K562 (cell line): ENCODE measurements around the gene OR10G8. TPM values are rescaled to one million over a fixed set of nuclear protein-coding genes. Genes with fewer than 3 reads are reported as not detected.
"Not testable (repeated sequence)": the region's sequence is repeated elsewhere in the genome, so short reads cannot be mapped to it uniquely, and the experiment has no call there.

Experiments
- ATAC-seq: fragments of 200-7000 bp; cut with Tn5 transposase; 3 replicates; pipeline ENCODE4 v1.9.1; 2020; ENCODE audit warnings: moderate library complexity
- BruUV-seq: library from RNA; stranded (reverse); fragments of 400-500 nt; replicated peaks from 2 replicates; lab custom pipeline; 2021; lab: Mats Ljungman, UMichigan
- CTCF ChIA-PET: fragments of 300-600 bp; formaldehyde crosslinking; extraction: SDS; loops from one replicate; lab custom pipeline; 2021; ENCODE audit warnings: low intra/inter-chr PET ratio; lab: Yijun Ruan, JAX
- POLR2A ChIA-PET: fragments of 300-600, 350-650 bp; sonication (Branson Sonifier 250); formaldehyde crosslinking; extraction: SDS; loops from one replicate; lab custom pipeline; 2021; ENCODE audit warnings: antibody characterized with exemption, inconsistent platforms; lab: Yijun Ruan, JAX
- DNase-seq, 4 experiments: peaks; one replicate each; pipeline versions ENCODE4 v3.0.0 to v3.0.0-alpha.2; 2011 to 2018; ENCODE audit warnings: low spot score in 3 of 4, mixed read lengths in 3 of 4; ENCODE audit errors: extremely low read depth in 1 of 4
- FAIRE-seq: peaks from 2 replicates; lab custom pipeline; 2011; peaks lifted over from hg19 to GRCh38; lab: Jason Lieb, UNC
- H2AFZ ChIP-seq: 2 replicates; pipeline ENCODE4 v1.6.0; 2011; ENCODE audit warnings: low read depth, low read length, control low read depth, inconsistent platforms
- H3K27ac ChIP-seq: fragments of 200-600 bp; 3 replicates; pipeline ENCODE4 v1.8.0; 2011; ENCODE audit warnings: low read depth, mild to moderate bottlenecking, control low read depth, inconsistent platforms, low read length, moderate library complexity, mixed read lengths; ENCODE audit errors: extremely low read depth
- H3K27me3 ChIP-seq, 2 experiments: fragments of 300-600 bp in 1 of 2; 2 replicates in 1 of 2; 3 replicates in 1 of 2; pipeline versions ENCODE4 v1.6.0 to v1.8.0; 2011; ENCODE audit warnings: inconsistent platforms in 2 of 2, low read length in 2 of 2, mild to moderate bottlenecking in 1 of 2, mixed read lengths in 1 of 2, moderate library complexity in 1 of 2; ENCODE audit not compliant: control insufficient read depth in 2 of 2, insufficient read depth in 2 of 2
- H3K36me3 ChIP-seq: fragments of 300-600 bp; 3 replicates; pipeline ENCODE4 v1.8.0; 2011; ENCODE audit warnings: mild to moderate bottlenecking, low read length, inconsistent platforms; ENCODE audit not compliant: control insufficient read depth, insufficient read depth
- H3K4me1 ChIP-seq, 2 experiments: fragments of 200-600 bp in 1 of 2; replicated peaks in 1 of 2; 2 replicates in 1 of 2; 3 replicates in 1 of 2; pipeline versions ENCODE4 v1.5.1 to v1.8.0; 2011; ENCODE audit warnings: inconsistent platforms in 2 of 2, low read length in 2 of 2, mild to moderate bottlenecking in 1 of 2, mixed read lengths in 1 of 2, moderate library complexity in 1 of 2; ENCODE audit not compliant: control insufficient read depth in 2 of 2, insufficient read depth in 2 of 2
- H3K4me2 ChIP-seq: 2 replicates; pipeline ENCODE4 v1.6.1; 2011; ENCODE audit warnings: low read length, control low read depth, inconsistent platforms, mixed read lengths; ENCODE audit not compliant: insufficient read depth
- H3K4me3 ChIP-seq: fragments of 200-600 bp; sonication (generic), shearing (Covaris generic); 2 replicates; pipeline ENCODE4 v1.5.1; 2016; ENCODE audit warnings: control low read depth, inconsistent platforms
- H3K79me2 ChIP-seq: fragments of 200-600 bp; 3 replicates; pipeline ENCODE4 v1.8.0; 2011; ENCODE audit warnings: low read length, inconsistent platforms; ENCODE audit not compliant: control insufficient read depth, insufficient read depth
- H3K9ac ChIP-seq, 2 experiments: 2 replicates each; pipeline versions ENCODE4 v1.6.0 to v1.6.1; 2011; ENCODE audit warnings: low read depth in 2 of 2, low read length in 2 of 2, control low read depth in 1 of 2, inconsistent platforms in 1 of 2, mild to moderate bottlenecking in 1 of 2, mixed read lengths in 1 of 2; ENCODE audit not compliant: insufficient read depth in 1 of 2
- H3K9me1 ChIP-seq: one replicate; pipeline ENCODE4 v1.6.0; 2011; ENCODE audit warnings: inconsistent platforms, mild to moderate bottlenecking, low read length, moderate library complexity; ENCODE audit not compliant: control insufficient read depth, insufficient read depth
- H3K9me3 ChIP-seq: replicated peaks from 2 replicates; pipeline ENCODE4 v1.5.1; 2011; ENCODE audit warnings: low read depth, low read length, inconsistent platforms; ENCODE audit not compliant: control insufficient read depth, insufficient read depth
- H4K20me1 ChIP-seq: replicated peaks from 2 replicates; pipeline ENCODE4 v1.6.1; 2011; ENCODE audit warnings: low read length, inconsistent platforms, mixed read lengths; ENCODE audit not compliant: control insufficient read depth, insufficient read depth
- ELF2 ChIP-seq: fragments of 250-450 bp; sonication (Bioruptor Pico); IDR thresholded peaks from 2 replicates; pipeline ENCODE4 v1.5.0; 2021; ENCODE audit warnings: mild to moderate bottlenecking
- FOXJ3 ChIP-seq: sonication (generic); formaldehyde crosslinking; IDR thresholded peaks from 2 replicates; pipeline ENCODE4 v1.4.0; 2020; ENCODE audit warnings: mild to moderate bottlenecking, missing genetic modification reagents
- PHF8 ChIP-seq: fragments of 200-600 bp; sonication (generic); IDR thresholded peaks from 2 replicates; pipeline ENCODE4 v1.6.1; 2012; ENCODE audit warnings: mixed run types, mild to moderate bottlenecking, inconsistent platforms, low read length, moderate library complexity, borderline replicate concordance
- PRPF4 ChIP-seq: fragments of 200-400 bp; formaldehyde crosslinking; IDR thresholded peaks from one replicate; pipeline ENCODE4 v1.6.1; 2017; ENCODE audit warnings: low read length, low read depth, mild to moderate bottlenecking; ENCODE audit not compliant: insufficient read depth, poor library complexity, severe bottlenecking
- ZNF57 ChIP-seq: fragments of 450-650 bp; formaldehyde crosslinking; IDR thresholded peaks from 2 replicates; pipeline ENCODE4 v1.4.0; 2020; ENCODE audit warnings: mild to moderate bottlenecking, moderate library complexity
- WGBS: fragments of 100-300 bp; shearing (Covaris generic); methylation state at CpG from one replicate; pipeline ENCODE4 v1.1.6; 2016; ENCODE audit warnings: low coverage, mixed read lengths; ENCODE audit not compliant: insufficient coverage; ENCODE audit errors: missing lambda C conversion rate; 5-methylcytosine and 5-hydroxymethylcytosine counted together
- in situ Hi-C: fragments of 300-500 bp; cut with MboI; formaldehyde crosslinking; loops from 4 replicates; pipeline ENCODE4 v1.15.0; 2018; ENCODE audit warnings: inconsistent platforms, mixed read lengths
- intact Hi-C: fragments of 100-400 bp; cut with micrococcal nuclease; formaldehyde crosslinking; loops from 2 replicates; pipeline ENCODE4 v1.14.2; 2022
- polyA plus RNA-seq, 8 experiments: library from polyadenylated mRNA; depleted of rRNA in 4 of 8; stranded (reverse) in 5 of 8; unstranded in 3 of 8; fragments of >200 nt; fragmentation: Nextera tagmentation in 2 of 8; fragmentation: Illumina TruSeq in 1 of 8; extraction: Ambion mirVana in 2 of 8; extraction: Trizol in 1 of 8; gene quantifications; 2 replicates each; pipeline versions ENCODE4 v1.2.1 to v1.2.3, GENCODE V29; 2011 to 2014; ENCODE audit warnings: inconsistent platforms in 1 of 8, missing spikeins in 1 of 8
- total RNA-seq, 7 experiments: library from RNA; depleted of rRNA in 6 of 7; stranded (reverse); fragments of >200 nt in 6 of 7; fragmentation: Illumina TruSeq in 2 of 7; extraction: Trizol in 2 of 7; gene quantifications; 2 replicates each; pipeline versions ENCODE4 v1.2.1 to v1.2.3, GENCODE V29; 2011 to 2021; ENCODE audit warnings: low replicate concordance in 1 of 7
- TF ChIP-seq, protein P1 (sequence below): fragments of 450-650 bp; IDR thresholded peaks from 2 replicates; pipeline ENCODE4 v1.6.1; 2017; ENCODE audit warnings: mild to moderate bottlenecking, moderate library complexity
- TF ChIP-seq, protein P2 (sequence below): fragments of 450-650 bp; formaldehyde crosslinking; IDR thresholded peaks from 2 replicates; pipeline ENCODE4 v1.4.0; 2022; ENCODE audit warnings: missing genetic modification characterization
- TF ChIP-seq, protein P3 (sequence below): sonication (generic); formaldehyde crosslinking; IDR thresholded peaks from 2 replicates; pipeline ENCODE4 v1.8.1; 2023; ENCODE audit warnings: missing genetic modification reagents, mild to moderate bottlenecking, borderline replicate concordance

OR10G8 gene
- total and polyA plus RNA-seq, 9 of the 15 experiments (the other 6 are each of a cell fraction or from before 2014, with no cell fraction given), result not detected

DNA sequence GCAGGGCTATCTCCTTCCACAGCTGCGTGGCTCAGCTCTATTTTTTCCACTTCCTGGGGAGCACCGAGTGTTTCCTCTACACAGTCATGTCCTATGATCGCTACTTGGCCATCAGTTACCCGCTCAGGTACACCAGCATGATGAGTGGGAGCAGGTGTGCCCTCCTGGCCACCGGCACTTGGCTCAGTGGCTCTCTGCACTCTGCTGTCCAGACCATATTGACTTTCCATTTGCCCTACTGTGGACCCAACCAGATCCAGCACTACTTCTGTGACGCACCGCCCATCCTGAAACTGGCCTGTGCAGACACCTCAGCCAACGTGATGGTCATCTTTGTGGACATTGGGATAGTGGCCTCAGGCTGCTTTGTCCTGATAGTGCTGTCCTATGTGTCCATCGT lies 10.8 kb upstream of the OR10G8 start:
- POLR2A ChIA-PET, FAIRE-seq, H3K9me3 ChIP-seq, H3K79me2 ChIP-seq, CTCF ChIA-PET, H3K4me3 ChIP-seq, H4K20me1 ChIP-seq, in situ Hi-C loops, H3K4me1 ChIP-seq, DNase-seq, BruUV-seq, H3K27me3 ChIP-seq, intact Hi-C loops, H3K9ac ChIP-seq, ATAC-seq, H2AFZ ChIP-seq, H3K36me3 ChIP-seq, H3K9me1 ChIP-seq, H3K27ac ChIP-seq, H3K4me2 ChIP-seq: not testable (repeated sequence)
- WGBS, result 2% methylated on average over 6 of the region's 9 CpGs

DNA sequence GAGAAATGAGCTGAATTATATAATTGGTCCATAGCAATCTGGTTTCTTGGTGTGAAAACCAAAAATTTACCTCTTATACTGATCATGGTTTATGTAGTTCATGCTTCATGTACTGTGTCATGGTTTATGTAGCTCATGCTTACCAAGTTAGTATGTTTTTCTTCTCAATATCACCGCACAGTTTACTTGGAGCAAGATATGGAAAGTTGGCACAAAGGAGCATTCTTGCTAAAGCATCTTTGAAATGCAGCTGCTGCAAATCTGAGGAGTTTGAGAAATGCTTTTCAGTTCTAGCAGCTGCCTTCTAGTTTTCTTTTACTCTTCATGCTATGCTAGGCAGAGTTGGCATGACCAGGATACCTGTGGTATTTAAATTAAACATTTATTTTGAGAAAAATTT lies 10.1 kb downstream of the OR10G8 start:
- intact Hi-C loops, result no loop called here
- WGBS, result 0% methylated on average over 1 of the region's 1 CpG
- H4K20me1 ChIP-seq, result no peaks in the 10 kb centered on the region
- FAIRE-seq (no peak), ATAC-seq (no peak), DNase-seq (no peak)
- no peak overlapping the region for H3K9ac ChIP-seq
- no peak overlapping the region for H3K27ac ChIP-seq
- no peak overlapping the region for H3K4me3 ChIP-seq
- no peaks in the 10 kb centered on the region for H3K9me1 ChIP-seq
- H3K27me3 ChIP-seq, result 0 out of 5 replicates have a peak, but pooled peaks cover 0 to 2% of the 10 kb centered on the region in 2 experiments
- ChIA-PET POLR2A (no interaction called here), CTCF (no interaction called here)
- BruUV-seq, result no TSS peak
- in situ Hi-C loops, result no loop called here
- no peak overlapping the region for H2AFZ ChIP-seq
- H3K4me1 ChIP-seq, result no peaks in the 10 kb centered on the region
- H3K4me2 ChIP-seq, result no peak overlapping the region
- H3K36me3 ChIP-seq, result no peaks in the 10 kb centered on the region
- no peaks in the 10 kb centered on the region for H3K9me3 ChIP-seq
- H3K79me2 ChIP-seq, result no peaks in the 10 kb centered on the region
- TF ChIP-seq PRPF4 (no peak), ELF2 (no peak), ZNF57 (CRISPR knock-in tag) (no peak), PHF8 (no peak), FOXJ3 (CRISPR knock-in tag) (no peak)
- TF ChIP-seq, protein P1, sequence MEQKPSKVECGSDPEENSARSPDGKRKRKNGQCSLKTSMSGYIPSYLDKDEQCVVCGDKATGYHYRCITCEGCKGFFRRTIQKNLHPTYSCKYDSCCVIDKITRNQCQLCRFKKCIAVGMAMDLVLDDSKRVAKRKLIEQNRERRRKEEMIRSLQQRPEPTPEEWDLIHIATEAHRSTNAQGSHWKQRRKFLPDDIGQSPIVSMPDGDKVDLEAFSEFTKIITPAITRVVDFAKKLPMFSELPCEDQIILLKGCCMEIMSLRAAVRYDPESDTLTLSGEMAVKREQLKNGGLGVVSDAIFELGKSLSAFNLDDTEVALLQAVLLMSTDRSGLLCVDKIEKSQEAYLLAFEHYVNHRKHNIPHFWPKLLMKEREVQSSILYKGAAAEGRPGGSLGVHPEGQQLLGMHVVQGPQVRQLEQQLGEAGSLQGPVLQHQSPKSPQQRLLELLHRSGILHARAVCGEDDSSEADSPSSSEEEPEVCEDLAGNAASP, result no peak
- TF ChIP-seq, protein P2, sequence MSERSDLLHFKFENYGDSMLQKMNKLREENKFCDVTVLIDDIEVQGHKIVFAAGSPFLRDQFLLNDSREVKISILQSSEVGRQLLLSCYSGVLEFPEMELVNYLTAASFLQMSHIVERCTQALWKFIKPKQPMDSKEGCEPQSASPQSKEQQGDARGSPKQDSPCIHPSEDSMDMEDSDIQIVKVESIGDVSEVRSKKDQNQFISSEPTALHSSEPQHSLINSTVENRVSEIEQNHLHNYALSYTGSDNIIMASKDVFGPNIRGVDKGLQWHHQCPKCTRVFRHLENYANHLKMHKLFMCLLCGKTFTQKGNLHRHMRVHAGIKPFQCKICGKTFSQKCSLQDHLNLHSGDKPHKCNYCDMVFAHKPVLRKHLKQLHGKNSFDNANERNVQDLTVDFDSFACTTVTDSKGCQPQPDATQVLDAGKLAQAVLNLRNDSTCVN (CRISPR knock-in tag), result no peak
- TF ChIP-seq, protein P3, sequence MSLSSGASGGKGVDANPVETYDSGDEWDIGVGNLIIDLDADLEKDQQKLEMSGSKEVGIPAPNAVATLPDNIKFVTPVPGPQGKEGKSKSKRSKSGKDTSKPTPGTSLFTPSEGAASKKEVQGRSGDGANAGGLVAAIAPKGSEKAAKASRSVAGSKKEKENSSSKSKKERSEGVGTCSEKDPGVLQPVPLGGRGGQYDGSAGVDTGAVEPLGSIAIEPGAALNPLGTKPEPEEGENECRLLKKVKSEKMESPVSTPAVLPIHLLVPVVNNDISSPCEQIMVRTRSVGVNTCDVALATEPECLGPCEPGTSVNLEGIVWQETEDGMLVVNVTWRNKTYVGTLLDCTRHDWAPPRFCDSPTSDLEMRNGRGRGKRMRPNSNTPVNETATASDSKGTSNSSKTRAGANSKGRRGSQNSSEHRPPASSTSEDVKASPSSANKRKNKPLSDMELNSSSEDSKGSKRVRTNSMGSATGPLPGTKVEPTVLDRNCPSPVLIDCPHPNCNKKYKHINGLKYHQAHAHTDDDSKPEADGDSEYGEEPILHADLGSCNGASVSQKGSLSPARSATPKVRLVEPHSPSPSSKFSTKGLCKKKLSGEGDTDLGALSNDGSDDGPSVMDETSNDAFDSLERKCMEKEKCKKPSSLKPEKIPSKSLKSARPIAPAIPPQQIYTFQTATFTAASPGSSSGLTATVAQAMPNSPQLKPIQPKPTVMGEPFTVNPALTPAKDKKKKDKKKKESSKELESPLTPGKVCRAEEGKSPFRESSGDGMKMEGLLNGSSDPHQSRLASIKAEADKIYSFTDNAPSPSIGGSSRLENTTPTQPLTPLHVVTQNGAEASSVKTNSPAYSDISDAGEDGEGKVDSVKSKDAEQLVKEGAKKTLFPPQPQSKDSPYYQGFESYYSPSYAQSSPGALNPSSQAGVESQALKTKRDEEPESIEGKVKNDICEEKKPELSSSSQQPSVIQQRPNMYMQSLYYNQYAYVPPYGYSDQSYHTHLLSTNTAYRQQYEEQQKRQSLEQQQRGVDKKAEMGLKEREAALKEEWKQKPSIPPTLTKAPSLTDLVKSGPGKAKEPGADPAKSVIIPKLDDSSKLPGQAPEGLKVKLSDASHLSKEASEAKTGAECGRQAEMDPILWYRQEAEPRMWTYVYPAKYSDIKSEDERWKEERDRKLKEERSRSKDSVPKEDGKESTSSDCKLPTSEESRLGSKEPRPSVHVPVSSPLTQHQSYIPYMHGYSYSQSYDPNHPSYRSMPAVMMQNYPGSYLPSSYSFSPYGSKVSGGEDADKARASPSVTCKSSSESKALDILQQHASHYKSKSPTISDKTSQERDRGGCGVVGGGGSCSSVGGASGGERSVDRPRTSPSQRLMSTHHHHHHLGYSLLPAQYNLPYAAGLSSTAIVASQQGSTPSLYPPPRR, result no peak
